HG03442 (cell line): Measurements from ENCODE around the gene TRPC3.

Experiments
- ATAC-seq: cut with Tn5 transposase; IDR thresholded peaks from one replicate; pipeline ENCODE4 v1.9.1; 2021; ENCODE audit warnings: mild to moderate bottlenecking, moderate library complexity; ENCODE audit not compliant: unreplicated experiment

Gene TRPC3

DNA sequence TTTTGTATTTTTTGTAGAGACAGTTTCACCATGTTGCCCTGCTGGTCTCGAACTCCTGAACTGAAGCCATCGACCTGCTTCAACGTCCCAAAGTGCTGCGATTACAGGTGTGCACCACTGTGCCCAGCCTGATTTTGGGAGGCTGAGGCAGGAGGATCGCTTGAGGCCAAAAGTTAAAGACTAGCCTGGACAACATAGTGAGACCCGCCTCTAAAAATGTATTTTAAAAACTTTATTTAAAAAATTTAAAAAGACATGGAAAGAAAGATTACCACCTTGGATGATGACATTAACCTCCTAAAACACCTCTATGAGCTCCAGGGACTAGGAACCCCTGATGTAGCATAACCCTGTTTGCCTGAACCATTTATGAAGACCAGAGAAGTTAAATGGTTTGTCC is 75.8 kb downstream of the TRPC3 start:
- ATAC-seq, result no peak

DNA sequence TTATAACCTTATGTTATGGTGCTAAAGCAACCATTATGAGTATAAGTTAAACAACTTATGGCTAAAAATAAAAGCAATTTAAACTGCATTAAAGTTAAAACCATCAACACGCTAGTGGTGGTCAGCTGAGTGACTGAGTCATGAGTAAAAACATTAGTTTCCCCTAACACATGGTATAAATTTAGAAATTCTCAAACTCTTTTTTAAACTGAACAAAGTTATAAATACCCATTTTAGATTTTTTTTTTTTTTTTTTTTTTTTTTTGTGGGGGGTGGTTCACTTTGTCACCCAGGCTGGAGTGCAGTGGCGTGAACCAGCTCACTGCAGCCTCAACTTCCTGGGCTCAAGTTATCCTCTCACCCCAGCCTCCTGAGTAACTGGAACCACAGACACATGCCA is 76.2 kb downstream of the TRPC3 start:
- no peak for ATAC-seq

DNA sequence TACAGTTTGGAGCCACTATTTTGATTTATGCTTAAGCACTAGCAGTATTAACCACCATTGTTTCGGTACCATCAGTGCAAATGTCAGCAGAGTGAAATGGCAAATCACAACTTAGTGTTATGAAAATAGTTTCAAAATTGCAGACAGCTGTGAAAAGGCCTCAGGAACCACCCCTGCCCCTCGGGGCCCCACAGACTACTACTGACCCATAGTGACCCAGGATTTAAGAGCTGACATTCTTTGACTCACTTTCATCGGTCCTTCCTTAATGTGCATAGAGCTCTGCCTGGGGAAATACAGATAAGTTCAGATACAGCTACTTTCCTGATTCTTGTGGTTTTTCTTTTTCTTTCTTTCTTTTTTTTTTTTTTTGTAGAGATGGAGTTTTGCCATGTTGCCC is 78.3 kb downstream of the TRPC3 start:
- no peak for ATAC-seq

- peak; percentile 98 for ATAC-seq
Measured at GRCh38 chr4:121869841-121870822, 81.7 kb downstream of the TRPC3 start, which contains the start of gene BBS7. BBS7 (minus strand) TSS chr4:121870474; CDS start chr4:121870313, 161 bp downstream.

DNA sequence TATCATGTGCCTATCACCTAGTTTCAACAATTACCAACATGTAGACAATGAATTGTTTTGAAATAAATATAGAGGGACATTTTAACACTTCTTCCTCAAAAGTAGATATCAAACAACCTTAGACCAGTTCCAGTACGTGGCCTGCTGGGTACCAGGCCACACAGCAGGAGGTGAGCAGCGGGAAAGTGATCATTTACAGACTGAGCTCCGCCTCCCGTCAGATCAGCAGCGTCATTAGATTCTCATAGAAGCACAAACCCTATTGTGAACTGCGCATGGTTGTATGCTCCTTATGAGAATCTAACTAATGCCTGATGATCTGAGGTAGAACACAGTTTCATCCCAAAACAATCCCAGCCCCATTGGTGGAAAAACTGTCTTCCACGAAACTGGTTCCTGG is 88.1 kb downstream of the TRPC3 start:
- ATAC-seq, result no peak

DNA sequence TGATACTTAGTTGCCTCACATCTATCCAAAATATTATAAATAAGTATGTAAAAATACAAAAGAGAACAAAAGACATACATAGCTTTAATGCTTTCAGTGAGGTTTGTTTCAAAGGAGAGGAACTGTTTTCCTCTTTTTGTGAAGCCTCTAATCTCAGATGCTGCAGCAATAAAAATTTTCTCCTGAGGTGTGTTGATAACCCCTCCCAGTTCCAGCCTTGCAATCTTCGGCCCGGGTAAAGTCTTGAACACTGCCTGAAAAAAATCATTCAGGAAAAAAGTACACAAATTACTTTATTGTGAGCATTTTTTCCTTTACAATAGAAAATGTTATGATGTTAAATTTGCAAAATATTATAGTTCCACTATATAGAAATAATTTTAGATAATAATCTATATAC is 90.4 kb downstream of the TRPC3 start:
- no peak for ATAC-seq

- ATAC-seq, result no peak
Measured at GRCh38 chr4:121860121-121860520, 91.7 kb downstream of the TRPC3 start.

DNA sequence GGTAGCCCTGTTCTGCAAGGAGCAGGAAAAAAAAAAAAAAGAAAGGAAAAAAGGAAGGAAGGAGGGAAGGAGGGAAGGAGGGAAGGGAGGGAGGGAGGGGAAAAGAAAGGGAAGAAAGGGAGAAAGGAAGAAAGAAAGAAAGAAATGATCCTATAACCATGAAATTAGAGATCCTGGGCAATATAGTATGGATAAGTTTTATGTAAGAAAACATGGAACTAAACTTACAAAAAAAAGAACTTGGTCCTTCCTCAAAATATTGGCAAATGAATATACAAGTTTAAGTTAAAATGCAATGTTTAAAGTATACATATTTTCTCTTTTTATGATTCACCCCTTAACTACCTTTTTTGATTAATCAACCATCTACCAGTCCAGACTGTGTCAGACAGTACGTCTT is 100.5 kb downstream of the TRPC3 start:
- no peak for ATAC-seq

DNA sequence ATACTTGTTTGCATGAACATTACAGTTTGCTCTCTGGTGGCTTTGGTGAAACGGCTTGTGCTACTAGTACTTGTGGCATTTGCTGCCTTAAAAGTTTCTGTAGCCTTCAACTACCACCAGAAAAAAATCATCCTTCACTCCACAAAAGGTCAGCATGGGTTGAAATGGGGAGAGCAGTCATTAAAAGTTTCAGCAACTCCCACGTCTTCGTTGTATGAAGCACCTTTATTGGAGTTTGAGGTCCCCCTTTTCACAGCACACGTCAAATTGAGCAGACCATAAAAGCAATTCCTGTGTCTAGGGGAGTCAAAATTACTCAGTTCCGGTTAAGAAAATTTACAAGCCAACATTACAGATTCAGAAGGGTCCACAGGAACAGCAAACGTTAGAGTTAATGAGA is 105.2 kb downstream of the TRPC3 start:
- ATAC-seq, result no peak

- ATAC-seq, result no peak
Measured at GRCh38 chr4:121842862-121843261, 109.0 kb downstream of the TRPC3 start.

GRCh38 chr4:121838136-121838535 is 113.7 kb downstream of the TRPC3 start:
- ATAC-seq, result no peak

DNA sequence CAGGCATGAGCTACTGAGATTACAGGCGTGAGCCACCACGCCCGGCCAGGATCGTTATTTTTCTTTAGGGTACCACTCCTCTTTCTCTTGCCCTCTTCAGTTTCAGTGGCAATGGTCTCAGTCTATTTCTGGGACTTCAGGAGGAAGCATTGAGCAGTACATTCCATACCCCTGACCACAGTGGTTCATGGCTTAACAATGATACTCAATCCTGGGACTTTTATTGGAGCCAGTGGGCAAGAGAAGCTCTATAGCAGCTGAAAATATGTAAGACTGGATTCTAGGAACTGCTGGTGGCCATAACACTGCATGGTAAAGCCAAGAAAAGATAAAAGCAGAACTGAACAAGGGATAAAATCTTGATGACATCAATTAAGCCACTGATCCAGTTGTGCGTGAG is 122.3 kb downstream of the TRPC3 start:
- no peak for ATAC-seq
